PC-3 (cell line): ENCODE results near the gene SGTA.

Experiments used
- CTCF ChIP-seq: fragments of 300-600 bp; sonication (generic); conservative IDR thresholded peaks from 2 replicates; pipeline ENCODE4 v1.5.1; 2017; ENCODE audit warnings: antibody characterized with exemption, low read depth, mild to moderate bottlenecking, low read length
- EZH2phosphoT487 ChIP-seq: fragments of 300-600 bp; sonication (generic); IDR thresholded peaks from 2 replicates; pipeline ENCODE4 v1.6.1; 2018; ENCODE audit warnings: mild to moderate bottlenecking, antibody characterized with exemption, low read length, borderline replicate concordance

- TF ChIP-seq EZH2phosphoT487 (no peak), CTCF (no peak)
These were observed 10.1 kb upstream of the SGTA start for GRCh38 chr19:2793126-2793525.
